ENCODE data around the gene CEBPB.
"Not testable (repeated sequence)": the region's sequence is repeated elsewhere in the genome, so short reads cannot be mapped to it uniquely, and the experiment has no call there.

The CEBPB gene

DNA sequence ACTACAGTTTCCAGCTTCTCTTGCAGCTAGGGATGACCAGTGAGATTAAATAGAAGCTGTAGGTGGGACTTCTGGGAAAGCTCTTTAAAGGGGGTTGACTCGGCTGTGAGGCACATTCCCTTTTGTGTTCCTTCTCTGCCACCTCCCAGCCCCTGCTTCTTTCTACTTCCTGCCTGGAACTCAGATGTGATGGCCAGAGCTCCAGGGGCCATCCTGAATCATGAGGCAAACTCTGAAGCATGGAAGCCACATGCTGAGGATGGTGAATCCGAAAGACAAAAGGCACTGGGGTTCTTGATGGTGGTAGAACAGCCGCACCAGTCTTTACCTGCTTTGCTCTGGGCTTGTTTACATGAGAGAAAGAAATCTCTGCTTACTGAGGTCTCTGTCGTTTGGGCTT, 9.1 kb downstream of the CEBPB start:
- no peak for DNase-seq
- Histone ChIP-seq H4K20me1 (ENCODE audit: insufficient read depth, low read length) (no peaks in the 10 kb centered on the region), H2AFZ (ENCODE audit: low read length) (no peak overlapping the region), H3K9me3 (replicated peaks; ENCODE audit: insufficient read depth, low read length) (no peaks in the 10 kb centered on the region), H3K9ac (ENCODE audit: low read length) (no peak overlapping the region), H3K27ac (ENCODE audit: low read length) (no peak overlapping the region), H3K79me2 (ENCODE audit: low read length) (no peaks in the 10 kb centered on the region), H3K4me2 (ENCODE audit: low read depth, low read length) (no peak overlapping the region), H3K36me3 (replicated peaks; ENCODE audit: insufficient read depth, low read length) (no peaks in the 10 kb centered on the region), H3K9me2 (replicated peaks; ENCODE audit: insufficient read depth, low read length) (no peaks in the 10 kb centered on the region), H3K4me1 (ENCODE audit: low read length) (no peaks in the 10 kb centered on the region), H3F3A (ENCODE audit: insufficient read depth, low read length) (no peaks in the 10 kb centered on the region), H3K4me3 (ENCODE audit: low read length) (no peak overlapping the region), H3K27me3 (replicated peaks; ENCODE audit: insufficient read depth, low read length) (no peaks in the 10 kb centered on the region)
- TF ChIP-seq EZH2 (optimal IDR thresholded peaks at IDR 0.05; ENCODE audit: low read depth, low read length), result no peak
- TF ChIP-seq, protein P1, sequence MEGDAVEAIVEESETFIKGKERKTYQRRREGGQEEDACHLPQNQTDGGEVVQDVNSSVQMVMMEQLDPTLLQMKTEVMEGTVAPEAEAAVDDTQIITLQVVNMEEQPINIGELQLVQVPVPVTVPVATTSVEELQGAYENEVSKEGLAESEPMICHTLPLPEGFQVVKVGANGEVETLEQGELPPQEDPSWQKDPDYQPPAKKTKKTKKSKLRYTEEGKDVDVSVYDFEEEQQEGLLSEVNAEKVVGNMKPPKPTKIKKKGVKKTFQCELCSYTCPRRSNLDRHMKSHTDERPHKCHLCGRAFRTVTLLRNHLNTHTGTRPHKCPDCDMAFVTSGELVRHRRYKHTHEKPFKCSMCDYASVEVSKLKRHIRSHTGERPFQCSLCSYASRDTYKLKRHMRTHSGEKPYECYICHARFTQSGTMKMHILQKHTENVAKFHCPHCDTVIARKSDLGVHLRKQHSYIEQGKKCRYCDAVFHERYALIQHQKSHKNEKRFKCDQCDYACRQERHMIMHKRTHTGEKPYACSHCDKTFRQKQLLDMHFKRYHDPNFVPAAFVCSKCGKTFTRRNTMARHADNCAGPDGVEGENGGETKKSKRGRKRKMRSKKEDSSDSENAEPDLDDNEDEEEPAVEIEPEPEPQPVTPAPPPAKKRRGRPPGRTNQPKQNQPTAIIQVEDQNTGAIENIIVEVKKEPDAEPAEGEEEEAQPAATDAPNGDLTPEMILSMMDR (IDR thresholded peaks at IDR 0.05; ENCODE audit: low read length), result no peak
- no peak for TF ChIP-seq EZH2phosphoT487 (IDR thresholded peaks at IDR 0.05; ENCODE audit: low read length)

DNA sequence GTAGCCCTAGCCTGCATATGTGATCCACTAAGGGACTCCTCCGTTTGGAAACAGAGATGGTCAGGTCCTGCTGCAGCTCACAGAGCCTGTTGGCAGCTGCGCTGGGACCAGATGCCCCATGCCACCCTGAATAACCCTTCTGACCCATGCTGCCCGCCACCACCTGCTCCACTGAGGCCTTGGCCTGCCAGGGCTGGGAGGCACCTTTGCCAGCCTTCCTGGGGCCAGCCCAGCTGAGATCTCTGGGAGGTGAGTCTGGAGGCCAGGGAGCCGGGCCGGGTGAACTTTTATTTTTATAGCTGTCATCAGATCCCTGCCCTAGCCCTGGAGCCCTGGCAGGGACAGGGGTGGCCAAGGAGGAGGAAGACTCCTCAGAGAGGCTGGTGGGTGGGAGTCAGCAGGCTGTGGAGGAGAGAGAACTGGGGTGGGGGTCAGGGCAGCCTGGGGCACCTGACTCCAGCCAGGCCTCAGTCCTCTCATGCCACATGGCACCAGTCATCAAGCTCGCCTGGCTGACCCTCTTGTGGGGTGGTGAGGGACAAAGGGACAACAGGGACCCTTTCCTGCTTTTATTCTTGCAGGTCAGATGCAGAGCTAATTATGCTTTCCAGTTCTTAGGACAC, 10.0 kb downstream of the CEBPB start:
- Histone ChIP-seq H4K20me1 (ENCODE audit: insufficient read depth, low read length) (no peaks in the 10 kb centered on the region), H3K27me3 (replicated peaks; ENCODE audit: insufficient read depth, low read length) (no peaks in the 10 kb centered on the region), H3K9ac (ENCODE audit: low read length) (no peak overlapping the region), H3K4me2 (ENCODE audit: low read depth, low read length) (no peak overlapping the region), H3K4me3 (ENCODE audit: low read length) (no peak overlapping the region), H3K9me3 (replicated peaks; ENCODE audit: insufficient read depth, low read length) (no peaks in the 10 kb centered on the region), H3K36me3 (replicated peaks; ENCODE audit: insufficient read depth, low read length) (no peaks in the 10 kb centered on the region), H3K79me2 (ENCODE audit: low read length) (no peaks in the 10 kb centered on the region), H3F3A (ENCODE audit: insufficient read depth, low read length) (no peaks in the 10 kb centered on the region), H2AFZ (ENCODE audit: low read length) (no peak overlapping the region), H3K9me2 (replicated peaks; ENCODE audit: insufficient read depth, low read length) (no peaks in the 10 kb centered on the region), H3K4me1 (ENCODE audit: low read length) (no peaks in the 10 kb centered on the region), H3K27ac (ENCODE audit: low read length) (no peak overlapping the region)
- TF ChIP-seq EZH2 (optimal IDR thresholded peaks at IDR 0.05; ENCODE audit: low read depth, low read length) (no peak), EZH2phosphoT487 (IDR thresholded peaks at IDR 0.05; ENCODE audit: low read length) (no peak)
- TF ChIP-seq, protein P1 (IDR thresholded peaks at IDR 0.05; ENCODE audit: low read length), result no peak
- no peak for DNase-seq

DNA sequence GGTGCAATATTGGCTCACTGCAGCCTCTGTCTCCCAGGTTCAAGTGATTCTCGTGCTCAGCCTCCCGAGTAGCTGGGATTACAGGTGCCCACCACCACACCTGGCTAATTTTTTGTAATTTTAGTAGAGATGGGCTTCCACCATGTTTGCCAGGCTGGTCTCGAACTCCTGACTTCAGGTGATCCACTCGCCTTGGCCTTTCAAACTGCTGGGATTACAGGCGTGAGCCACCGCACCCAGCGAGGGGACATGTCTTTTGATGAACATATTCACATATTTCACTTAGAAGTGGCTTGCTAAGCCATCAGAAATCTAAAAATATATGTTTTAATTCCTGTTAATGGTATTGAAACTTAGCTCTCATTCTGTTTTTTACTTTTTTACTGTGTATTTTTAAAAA, 11.1 kb downstream of the CEBPB start:
- H3K4me3 ChIP-seq (ENCODE audit: low read length); H3K36me3 ChIP-seq (replicated peaks; ENCODE audit: insufficient read depth, low read length); DNase-seq; H3K27ac ChIP-seq (ENCODE audit: low read length); H3K9me3 ChIP-seq (replicated peaks; ENCODE audit: insufficient read depth, low read length); H3K4me1 ChIP-seq (ENCODE audit: low read length); H3K9ac ChIP-seq (ENCODE audit: low read length); H3K4me2 ChIP-seq (ENCODE audit: low read depth, low read length); H3K27me3 ChIP-seq (replicated peaks; ENCODE audit: insufficient read depth, low read length); H3K79me2 ChIP-seq (ENCODE audit: low read length); H3K9me2 ChIP-seq (replicated peaks; ENCODE audit: insufficient read depth, low read length); H2AFZ ChIP-seq (ENCODE audit: low read length); H3F3A ChIP-seq (ENCODE audit: insufficient read depth, low read length); H4K20me1 ChIP-seq (ENCODE audit: insufficient read depth, low read length): not testable (repeated sequence)

DNA sequence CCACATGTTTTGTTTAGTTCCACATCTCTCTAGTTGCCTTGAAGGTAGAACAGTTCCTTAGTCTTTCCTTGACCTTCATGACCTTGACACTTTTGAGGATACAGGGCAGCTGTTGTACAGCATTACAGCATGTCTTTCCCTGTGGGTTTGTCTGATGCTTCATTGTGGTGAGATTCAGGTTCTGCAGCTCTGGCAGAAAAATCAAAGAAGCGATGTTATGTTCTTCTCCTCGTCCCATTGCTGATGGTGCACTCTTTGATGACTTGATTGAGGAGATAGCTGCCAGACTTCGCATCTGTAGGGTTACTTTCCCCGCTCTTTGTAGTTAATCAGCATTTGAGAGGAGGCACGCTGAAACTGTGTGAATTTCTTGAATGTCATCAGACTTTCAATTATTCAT, 12.0 kb downstream of the CEBPB start:
- Histone ChIP-seq H3K27me3 (replicated peaks; ENCODE audit: insufficient read depth, low read length) (no peaks in the 10 kb centered on the region), H4K20me1 (ENCODE audit: insufficient read depth, low read length) (no peaks in the 10 kb centered on the region), H3K4me1 (ENCODE audit: low read length) (no peaks in the 10 kb centered on the region), H3F3A (ENCODE audit: insufficient read depth, low read length) (no peaks in the 10 kb centered on the region), H3K27ac (ENCODE audit: low read length) (no peak overlapping the region), H3K79me2 (ENCODE audit: low read length) (no peaks in the 10 kb centered on the region), H3K36me3 (replicated peaks; ENCODE audit: insufficient read depth, low read length) (no peaks in the 10 kb centered on the region), H3K9ac (ENCODE audit: low read length) (no peak overlapping the region), H3K9me2 (replicated peaks; ENCODE audit: insufficient read depth, low read length) (no peaks in the 10 kb centered on the region), H3K4me2 (ENCODE audit: low read depth, low read length) (no peak overlapping the region), H2AFZ (ENCODE audit: low read length) (no peak overlapping the region), H3K4me3 (ENCODE audit: low read length) (no peak overlapping the region), H3K9me3 (replicated peaks; ENCODE audit: insufficient read depth, low read length) (no peaks in the 10 kb centered on the region)
- no peak for DNase-seq
- TF ChIP-seq EZH2phosphoT487 (IDR thresholded peaks at IDR 0.05; ENCODE audit: low read length), result no peak
- TF ChIP-seq EZH2 (optimal IDR thresholded peaks at IDR 0.05; ENCODE audit: low read depth, low read length), result no peak
- TF ChIP-seq, protein P1 (IDR thresholded peaks at IDR 0.05; ENCODE audit: low read length), result no peak
